Heart left ventricle (tissue), 13 donors: ENCODE results near the gene CIC.

Experiments used
- POLR2A ChIP-seq, 2 donors: fragments of 450-650 bp; IDR thresholded peaks; one replicate each; pipeline ENCODE4 v1.6.1; 2017; ENCODE audit warnings: antibody characterized with exemption in 2 of 2, mild to moderate bottlenecking in 2 of 2, moderate library complexity in 2 of 2
- TF ChIP-seq, protein P1 (sequence below), 12 donors: fragments of 200-600 bp; sonication (generic) in 4 of 12; IDR thresholded peaks; one replicate each; pipeline versions ENCODE4 v1.5.0 to v1.8.0; 2018 to 2022; ENCODE audit warnings: antibody characterized with exemption in 12 of 12, mild to moderate bottlenecking in 5 of 12
- donor health status: ischemic (EF 13 %, LVEDD 7.1; RV severe dilation, severe dysfunction).
- donor health status: DM: no; HTN: yes; CAD: no.
- donor health status: DM: no; HTN: no; CAD: no.
- donor health status: ischemic (EF 25% LVEDD 6.9; RV normal size, moderate dysfunction).
- donor health status: ischemic (EF 25% LVEDD 5.7; RV mildly dilated, moderate dysfunction).
- donor health status: ischemic (EF 35%, LVEDD 5.7; RV mildly dilated, moderate dysfunction).
- donor health status: nonischemic (EF 11% LVEDD 7.7; RV severe dilation, severe dysfunction).
- donor health status: DM: yes; HTN: yes; CAD: no.
- donor health status: PGD.
- donor health status: ischemic (EF 29% LVEDD 5.4; RV normal size, mild dysfunction).
- donor health status: nonischemic (EF 23%, LVEDD 6.1; RV moderate dilation, normal function).

DNA sequence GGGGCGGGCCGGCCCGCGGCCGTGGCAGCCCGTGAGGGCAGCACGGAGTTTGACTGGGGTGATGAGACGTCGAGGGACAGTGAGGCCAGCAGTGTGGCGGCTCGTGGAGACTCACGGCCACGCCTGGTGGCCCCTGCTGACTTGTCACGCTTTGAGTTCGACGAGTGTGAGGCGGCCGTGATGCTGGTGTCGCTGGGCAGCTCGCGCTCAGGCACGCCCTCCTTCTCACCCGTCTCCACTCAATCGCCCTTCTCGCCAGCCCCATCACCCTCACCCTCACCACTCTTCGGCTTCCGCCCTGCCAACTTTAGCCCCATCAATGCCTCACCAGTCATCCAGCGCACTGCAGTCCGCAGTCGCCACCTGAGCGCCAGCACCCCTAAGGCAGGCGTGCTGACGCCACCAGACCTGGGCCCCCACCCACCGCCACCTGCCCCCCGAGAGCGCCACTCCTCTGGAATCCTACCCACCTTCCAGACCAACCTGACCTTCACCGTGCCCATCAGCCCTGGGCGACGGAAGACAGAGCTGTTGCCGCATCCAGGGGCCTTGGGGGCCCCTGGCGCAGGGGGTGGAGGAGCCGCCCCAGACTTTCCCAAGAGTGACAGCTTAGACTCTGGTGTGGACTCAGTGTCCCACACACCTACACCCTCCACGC is 4.5 kb downstream of the CIC start:
- TF ChIP-seq, protein P1, sequence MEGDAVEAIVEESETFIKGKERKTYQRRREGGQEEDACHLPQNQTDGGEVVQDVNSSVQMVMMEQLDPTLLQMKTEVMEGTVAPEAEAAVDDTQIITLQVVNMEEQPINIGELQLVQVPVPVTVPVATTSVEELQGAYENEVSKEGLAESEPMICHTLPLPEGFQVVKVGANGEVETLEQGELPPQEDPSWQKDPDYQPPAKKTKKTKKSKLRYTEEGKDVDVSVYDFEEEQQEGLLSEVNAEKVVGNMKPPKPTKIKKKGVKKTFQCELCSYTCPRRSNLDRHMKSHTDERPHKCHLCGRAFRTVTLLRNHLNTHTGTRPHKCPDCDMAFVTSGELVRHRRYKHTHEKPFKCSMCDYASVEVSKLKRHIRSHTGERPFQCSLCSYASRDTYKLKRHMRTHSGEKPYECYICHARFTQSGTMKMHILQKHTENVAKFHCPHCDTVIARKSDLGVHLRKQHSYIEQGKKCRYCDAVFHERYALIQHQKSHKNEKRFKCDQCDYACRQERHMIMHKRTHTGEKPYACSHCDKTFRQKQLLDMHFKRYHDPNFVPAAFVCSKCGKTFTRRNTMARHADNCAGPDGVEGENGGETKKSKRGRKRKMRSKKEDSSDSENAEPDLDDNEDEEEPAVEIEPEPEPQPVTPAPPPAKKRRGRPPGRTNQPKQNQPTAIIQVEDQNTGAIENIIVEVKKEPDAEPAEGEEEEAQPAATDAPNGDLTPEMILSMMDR (IDR thresholded peaks at IDR 0.05), result no peak
- no peak for TF ChIP-seq POLR2A (IDR thresholded peaks at IDR 0.05)
